NCI-H2029 (cell line): ENCODE measurements around the gene DPP10.
"Not testable (repeated sequence)": the region's sequence is repeated elsewhere in the genome, so short reads cannot be mapped to it uniquely, and the experiment has no call there.

Source experiments
- DNase-seq: peaks from one replicate; lab custom pipeline; 2025; lab: John Stamatoyannopoulos, UW

Gene DPP10

GRCh38 chr2:114724454-114724853 lies 282.0 kb downstream of the DPP10 start:
- DNase-seq = no peak

GRCh38 chr2:114727012-114727411 lies 284.6 kb downstream of the DPP10 start:
- DNase-seq = no peak

- DNase-seq = no peak
These were observed 285.9 kb downstream of the DPP10 start for GRCh38 chr2:114728372-114728771.

GRCh38 chr2:114729026-114729425 lies 286.6 kb downstream of the DPP10 start:
- DNase-seq = peak; percentile 3

- no peak for DNase-seq
These were observed 292.7 kb downstream of the DPP10 start for GRCh38 chr2:114735126-114735525.

GRCh38 chr2:114742245-114742644 lies 299.8 kb downstream of the DPP10 start:
- no peak for DNase-seq

- no peak for DNase-seq
These were observed 303.3 kb downstream of the DPP10 start for GRCh38 chr2:114745700-114746099.

GRCh38 chr2:114748175-114748574 lies 305.7 kb downstream of the DPP10 start:
- DNase-seq = not testable (repeated sequence)

- no peak for DNase-seq
These were observed 310.0 kb downstream of the DPP10 start for GRCh38 chr2:114752425-114752824.

GRCh38 chr2:114753145-114753544 lies 310.7 kb downstream of the DPP10 start:
- no peak for DNase-seq

GRCh38 chr2:114754907-114755563 lies 312.6 kb downstream of the DPP10 start:
- peak; percentile 72 for DNase-seq

GRCh38 chr2:114762376-114762775 lies 319.9 kb downstream of the DPP10 start:
- DNase-seq = no peak

GRCh38 chr2:114762986-114763385 lies 320.5 kb downstream of the DPP10 start:
- no peak for DNase-seq

- DNase-seq = no peak
These were observed 326.7 kb downstream of the DPP10 start for GRCh38 chr2:114769110-114769509.

- DNase-seq = no peak
These were observed 327.6 kb downstream of the DPP10 start for GRCh38 chr2:114769991-114770390.

- no peak for DNase-seq
These were observed 341.6 kb downstream of the DPP10 start for GRCh38 chr2:114784046-114784445.

- DNase-seq = no peak
These were observed 342.6 kb downstream of the DPP10 start for GRCh38 chr2:114784890-114785583.

GRCh38 chr2:114786901-114787300 lies 344.5 kb downstream of the DPP10 start:
- no peak for DNase-seq

- no peak for DNase-seq
These were observed 345.0 kb downstream of the DPP10 start for GRCh38 chr2:114787486-114787885.

GRCh38 chr2:114789989-114790388 lies 347.5 kb downstream of the DPP10 start:
- DNase-seq = no peak

GRCh38 chr2:114797540-114797939 lies 355.1 kb downstream of the DPP10 start:
- no peak for DNase-seq

GRCh38 chr2:114797942-114798341 lies 355.5 kb downstream of the DPP10 start:
- no peak for DNase-seq

GRCh38 chr2:114800371-114800770 lies 357.9 kb downstream of the DPP10 start:
- no peak for DNase-seq

- DNase-seq = no peak
These were observed 362.8 kb downstream of the DPP10 start for GRCh38 chr2:114805195-114805594.
